Measurements from ENCODE around the gene DCAF8. TPM values are rescaled to one million over a fixed set of nuclear protein-coding genes. Genes with fewer than 3 reads are reported as not detected.
A peak's percentile ranks its signal among the peaks of the same experiment; 100 is the strongest.

Gene DCAF8
- total and polyA plus RNA-seq, 7 donors, result 28.2 to 184 (median 138) TPM

DNA sequence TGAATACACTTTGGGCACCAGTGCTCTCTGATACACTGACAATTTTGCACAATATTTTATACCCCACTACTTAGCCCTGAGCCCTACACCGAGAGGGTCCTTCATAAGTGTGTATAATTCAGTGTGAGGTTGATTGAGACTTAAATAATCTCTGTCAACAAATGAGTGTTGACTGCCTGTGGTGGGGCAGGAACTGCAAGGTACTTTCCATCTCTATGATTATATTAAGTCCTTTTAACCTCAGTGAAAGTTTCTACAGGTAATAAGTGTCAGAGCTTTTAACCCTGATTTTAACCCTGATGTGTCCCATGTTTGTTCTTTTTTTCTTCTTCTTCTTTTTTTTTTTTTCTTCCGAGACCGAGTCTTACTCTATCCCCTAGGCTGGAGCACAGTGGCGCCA is 66.2 kb downstream of the DCAF8 start:
- DNase-seq, result no peak
- Histone ChIP-seq H3K4me1 (peaks cover 0 to 15% (median 14%) of the 10 kb centered on the region in 4 donors), H3K36me3 (no peaks in the 10 kb centered on the region), H3K9me3 (no peaks in the 10 kb centered on the region), H3K4me3 (no peak overlapping the region), H3K27me3 (no peaks in the 10 kb centered on the region), H3K27ac (no peak overlapping the region)
- TF ChIP-seq, protein P1, sequence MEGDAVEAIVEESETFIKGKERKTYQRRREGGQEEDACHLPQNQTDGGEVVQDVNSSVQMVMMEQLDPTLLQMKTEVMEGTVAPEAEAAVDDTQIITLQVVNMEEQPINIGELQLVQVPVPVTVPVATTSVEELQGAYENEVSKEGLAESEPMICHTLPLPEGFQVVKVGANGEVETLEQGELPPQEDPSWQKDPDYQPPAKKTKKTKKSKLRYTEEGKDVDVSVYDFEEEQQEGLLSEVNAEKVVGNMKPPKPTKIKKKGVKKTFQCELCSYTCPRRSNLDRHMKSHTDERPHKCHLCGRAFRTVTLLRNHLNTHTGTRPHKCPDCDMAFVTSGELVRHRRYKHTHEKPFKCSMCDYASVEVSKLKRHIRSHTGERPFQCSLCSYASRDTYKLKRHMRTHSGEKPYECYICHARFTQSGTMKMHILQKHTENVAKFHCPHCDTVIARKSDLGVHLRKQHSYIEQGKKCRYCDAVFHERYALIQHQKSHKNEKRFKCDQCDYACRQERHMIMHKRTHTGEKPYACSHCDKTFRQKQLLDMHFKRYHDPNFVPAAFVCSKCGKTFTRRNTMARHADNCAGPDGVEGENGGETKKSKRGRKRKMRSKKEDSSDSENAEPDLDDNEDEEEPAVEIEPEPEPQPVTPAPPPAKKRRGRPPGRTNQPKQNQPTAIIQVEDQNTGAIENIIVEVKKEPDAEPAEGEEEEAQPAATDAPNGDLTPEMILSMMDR (IDR thresholded peaks at IDR 0.05), result no peak
- no peak for TF ChIP-seq POLR2A (IDR thresholded peaks at IDR 0.05)
- TF ChIP-seq EP300 (IDR thresholded peaks at IDR 0.05), result no peak
- intact Hi-C loops (cut with DNase I), result no loop called here
- WGBS, 2 donors, result 87 to 89% methylated on average over 4 of the region's 4 CpGs

DNA sequence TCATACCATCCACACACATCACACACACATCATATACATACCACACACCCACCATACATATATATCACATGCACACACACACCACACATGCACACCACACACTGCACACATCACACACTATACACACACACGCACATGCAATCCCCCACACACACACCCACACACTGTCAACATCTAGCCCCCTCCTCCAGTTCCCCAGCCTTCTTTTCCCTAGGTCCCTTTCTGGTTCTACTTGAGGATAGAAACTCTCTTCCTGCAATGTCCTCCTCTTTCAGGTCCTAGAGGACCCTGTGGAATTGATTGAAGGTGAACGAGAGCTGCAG is 67.7 kb downstream of the DCAF8 start:
- Histone ChIP-seq H3K9me3 (no peaks in the 10 kb centered on the region), H3K36me3 (no peaks in the 10 kb centered on the region), H3K27me3 (no peaks in the 10 kb centered on the region), H3K4me3 (no peak overlapping the region), H3K27ac (no peak overlapping the region), H3K4me1 (peaks cover 0 to 29% (median 25%) of the 10 kb centered on the region in 4 donors)
- no peak for DNase-seq
- 84 to 89% methylated on average over 2 of the region's 2 CpGs for WGBS, 2 donors
- intact Hi-C loops (cut with DNase I), result no loop called here
- TF ChIP-seq POLR2A (IDR thresholded peaks at IDR 0.05) (no peak), POLR2AphosphoS5 (IDR thresholded peaks at IDR 0.05) (no peak), EP300 (IDR thresholded peaks at IDR 0.05) (no peak)
- TF ChIP-seq, protein P1 (IDR thresholded peaks at IDR 0.05), result no peak

DNA sequence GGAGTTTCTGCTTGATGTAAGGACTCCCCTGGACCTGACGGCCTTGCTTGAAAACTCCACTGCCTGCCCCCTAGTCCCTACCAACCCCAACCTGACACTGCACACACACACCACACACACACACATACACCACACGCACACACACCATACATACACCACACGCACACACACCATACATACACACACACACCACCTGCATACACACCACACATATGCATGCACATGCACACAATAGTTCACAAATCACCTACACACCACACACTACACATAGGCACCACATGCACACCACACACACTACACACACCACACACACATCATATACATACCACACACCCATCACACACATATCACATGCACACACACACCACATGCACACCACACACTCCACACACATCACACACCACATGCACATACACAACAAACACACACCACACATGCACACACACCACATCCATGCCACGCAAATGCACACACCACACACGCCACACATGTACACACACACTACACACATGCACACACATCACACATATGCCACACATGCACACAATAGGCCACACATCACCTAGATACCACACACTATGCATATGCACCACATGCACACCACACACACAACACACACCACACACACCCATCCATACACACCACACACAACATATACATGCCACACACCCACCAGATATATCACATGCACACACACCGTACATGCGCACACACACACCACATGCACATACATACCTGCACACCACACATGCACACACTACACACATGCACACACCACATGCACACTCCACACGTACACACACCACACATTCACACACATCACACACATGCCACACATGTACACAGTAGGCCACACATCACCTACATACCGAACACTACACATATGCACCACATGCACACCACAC is 68.3 kb downstream of the DCAF8 start:
- Histone ChIP-seq H3K27me3 (no peaks in the 10 kb centered on the region), H3K4me1 (peaks cover 0 to 35% (median 30%) of the 10 kb centered on the region in 4 donors), H3K27ac (peak overlapping the region in 1 of 4 donors; percentile 68), H3K36me3 (no peaks in the 10 kb centered on the region), H3K9me3 (no peaks in the 10 kb centered on the region), H3K4me3 (no peak overlapping the region)
- intact Hi-C loops (cut with DNase I), result loop anchor here (1.0 to 2.0 kb wide), 4 partner anchors 25 to 97 kb away; no protein-coding TSS in a partner anchor
- WGBS, 2 donors, result 92 to 95% methylated on average over 9 of the region's 9 CpGs
- no peak for DNase-seq
- TF ChIP-seq EP300 (IDR thresholded peaks at IDR 0.05), result no peak
- TF ChIP-seq POLR2A (IDR thresholded peaks at IDR 0.05), result no peak
- TF ChIP-seq POLR2AphosphoS5 (IDR thresholded peaks at IDR 0.05), result no peak
- TF ChIP-seq, protein P1 (IDR thresholded peaks at IDR 0.05), result no peak

DNA sequence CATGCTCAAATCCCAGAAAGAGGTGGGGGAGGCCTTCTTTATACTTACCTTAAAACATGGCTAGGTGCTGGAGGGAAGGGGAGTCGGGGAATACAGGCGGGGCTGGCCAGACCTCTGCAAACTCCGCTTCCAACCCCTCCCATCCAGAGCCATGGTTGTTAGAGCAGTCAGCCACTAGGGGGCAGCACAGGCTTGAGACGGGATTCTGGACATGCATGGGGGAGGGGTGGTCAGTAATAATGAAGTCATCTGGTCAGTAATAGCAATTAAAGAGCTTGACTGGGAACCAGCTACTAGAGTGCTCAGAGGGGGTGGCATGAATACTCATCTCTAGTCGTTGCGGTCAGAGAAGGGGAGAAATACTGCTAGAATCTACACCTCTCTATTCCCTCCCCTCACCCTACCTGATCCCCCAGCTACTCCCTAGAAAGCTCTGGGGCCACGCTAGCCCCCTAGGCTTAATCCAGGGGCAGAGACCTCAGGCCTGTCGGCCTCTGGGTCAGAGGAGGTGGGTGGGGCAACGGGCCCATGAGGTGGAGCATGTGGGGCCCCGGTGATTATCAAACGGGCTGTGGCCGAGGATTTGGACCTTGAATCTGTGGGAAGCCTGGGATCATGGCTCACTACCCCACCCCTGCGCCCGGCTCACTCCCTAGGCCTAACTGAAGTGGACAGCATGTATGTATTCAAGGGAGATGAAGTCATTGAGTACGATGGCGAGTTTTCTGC is 69.1 kb downstream of the DCAF8 start:
- Histone ChIP-seq H3K9me3 (no peaks in the 10 kb centered on the region), H3K4me1 (peaks cover 0 to 37% (median 31%) of the 10 kb centered on the region in 4 donors), H3K27me3 (no peaks in the 10 kb centered on the region), H3K36me3 (no peaks in the 10 kb centered on the region), H3K4me3 (peak overlapping the region in 1 of 4 donors; percentile 14), H3K27ac (peak overlapping the region in 2 of 4 donors; percentile 25 to 68)
- peak in 3 of 4 donors; percentile 17 to 61 (median 33) for TF ChIP-seq POLR2AphosphoS5 (IDR thresholded peaks at IDR 0.05)
- TF ChIP-seq POLR2A (IDR thresholded peaks at IDR 0.05), result no peak
- TF ChIP-seq, protein P1 (IDR thresholded peaks at IDR 0.05), result peak; percentile 95 to 99 (median 96)
- intact Hi-C loops (cut with DNase I), result loop anchor here (1.0 to 2.0 kb wide), 4 partner anchors 26 to 98 kb away; no protein-coding TSS in a partner anchor
- WGBS, 2 donors, result 15 to 33% methylated on average over 16 of the region's 16 CpGs
- peak; percentile 92 for DNase-seq
